Measurements from ENCODE around the gene KIF2C. TPM values are rescaled to one million over a fixed set of nuclear protein-coding genes. Genes with fewer than 3 reads are reported as not detected.
A peak's percentile ranks its signal among the peaks of the same experiment; 100 is the strongest.

The KIF2C gene
- total and polyA plus RNA-seq, 7 experiments from 2014 or later, result 0.32 to 69.3 (median 0.82) TPM; not detected in 1

GRCh38 chr1:44721485-44722361 is 17.9 kb upstream of the KIF2C start:
- Histone ChIP-seq H3K27me3 (ENCODE audit: control insufficient read depth in 2 of 2, insufficient read depth in 2 of 2, low read length in 2 of 2) (no peaks in the 10 kb centered on the region), H3K4me3 (ENCODE audit: low read length) (peak overlapping the region; percentile 15), H3K36me3 (ENCODE audit: control insufficient read depth in 2 of 3, insufficient read depth in 3 of 3, low read length in 3 of 3) (no peaks in the 10 kb centered on the region), H3K9me3 (ENCODE audit: control insufficient read depth in 2 of 3, low read length in 3 of 3) (no peaks in the 10 kb centered on the region), H3K4me1 (ENCODE audit: control insufficient read depth in 2 of 2, insufficient read depth in 2 of 2, low read length in 2 of 2) (peaks cover 26 to 73% of the 10 kb centered on the region in 2 donors), H3K27ac (ENCODE audit: low read depth, low read length) (peak overlapping the region; percentile 64)
- Mint-ChIP-seq H3K4me1 (peaks cover 52 to 85% (median 74%) of the 10 kb centered on the region in 7 donors), H3K9me3 (peaks cover 0 to 4% (median 0%) of the 10 kb centered on the region in 11 donors), H3K36me3 (peaks cover 0 to 6% (median 0%) of the 10 kb centered on the region in 5 donors), H3K4me3 (peak overlapping the region; percentile 53 to 87 (median 80)), H3K27ac (peak overlapping the region; percentile 74 to 98 (median 95)), H3K27me3 (no peaks in the 10 kb centered on the region)
- CTCF ChIA-PET, result interaction anchor here (0.6 to 8.9 kb wide), 4 partner anchors 8 to 54 kb away, joined by 3 to 55 read pairs (median 4); partner anchors contain the start of gene RNU5D-1
- DNase-seq (peak in 8 of 9 donors; percentile 62 to 84 (median 72)), ATAC-seq (peak; percentile 92)
- intact Hi-C loops (cut with micrococcal nuclease), result loop anchor here (1.0 to 5.0 kb wide), 4 partner anchors 10 to 619 kb away; partner anchors contain the start of genes RNU5D-1 (in 2 of the 2), ARMH1 (in 1 of the 2), EIF2B3 (in 1 of the 2) and MUTYH (in 1 of the 2)
- POLR2A ChIA-PET, result interaction anchor here (0.5 to 14.5 kb wide), 45 partner anchors 8 to 863 kb away, joined by 3 to 239 read pairs (median 5); partner anchors contain the start of genes ARMH1, BTBD19, CCDC163 and DYNLT4

DNA sequence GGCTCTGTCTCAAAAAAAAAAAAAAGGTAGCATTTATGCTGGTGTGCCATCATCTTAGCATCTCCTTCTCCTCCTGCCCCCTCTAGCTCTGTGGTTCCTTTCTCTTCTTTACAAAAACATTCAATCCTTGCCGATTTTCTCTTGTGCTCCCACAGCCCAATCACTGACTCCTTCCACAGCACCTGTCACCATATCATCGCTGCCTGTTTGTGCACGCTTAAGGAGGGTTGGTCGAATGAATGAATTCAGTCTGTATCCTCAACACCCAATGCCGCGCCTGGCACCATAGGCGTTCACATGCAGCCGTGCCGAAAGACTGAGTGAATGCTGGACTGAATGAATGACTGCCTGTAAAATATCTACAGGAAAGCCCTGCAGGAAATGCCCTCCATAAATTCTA is 16.6 kb upstream of the KIF2C start:
- intact Hi-C loops (cut with micrococcal nuclease), result loop anchor here in 1 of 2 donors (1.0 to 5.0 kb wide), 3 partner anchors 16 to 264 kb away; partner anchors contain the start of genes ARMH1, EIF2B3, KIF2C and TMEM53
- ChIA-PET CTCF (no interaction called here), POLR2A (interaction anchor here (0.6 to 14.5 kb wide), 10 partner anchors 7 to 799 kb away, joined by 3 to 239 read pairs (median 10); partner anchors contain the start of genes ARMH1, BTBD19, DYNLT4 and PLK3)
- ATAC-seq (no peak), DNase-seq (peak in 5 of 9 donors; percentile 17 to 41 (median 29))
- Histone ChIP-seq H3K4me3 (ENCODE audit: low read length) (peak overlapping the region; percentile 60), H3K36me3 (ENCODE audit: control insufficient read depth in 2 of 3, insufficient read depth in 3 of 3, low read length in 3 of 3) (no peaks in the 10 kb centered on the region), H3K4me1 (ENCODE audit: control insufficient read depth in 2 of 2, insufficient read depth in 2 of 2, low read length in 2 of 2) (peaks cover 23 to 64% of the 10 kb centered on the region in 2 donors), H3K27me3 (ENCODE audit: control insufficient read depth in 2 of 2, insufficient read depth in 2 of 2, low read length in 2 of 2) (no peaks in the 10 kb centered on the region), H3K27ac (ENCODE audit: low read depth, low read length) (peak overlapping the region; percentile 72), H3K9me3 (ENCODE audit: control insufficient read depth in 2 of 3, low read length in 3 of 3) (no peaks in the 10 kb centered on the region)
- Mint-ChIP-seq H3K4me1 (peaks cover 51 to 82% (median 68%) of the 10 kb centered on the region in 7 donors), H3K27me3 (no peaks in the 10 kb centered on the region), H3K27ac (peak overlapping the region; percentile 73 to 99 (median 94)), H3K9me3 (peaks cover 0 to 4% (median 0%) of the 10 kb centered on the region in 11 donors), H3K36me3 (peaks cover 0 to 6% (median 0%) of the 10 kb centered on the region in 5 donors), H3K4me3 (peak overlapping the region; percentile 72 to 93 (median 83))

DNA sequence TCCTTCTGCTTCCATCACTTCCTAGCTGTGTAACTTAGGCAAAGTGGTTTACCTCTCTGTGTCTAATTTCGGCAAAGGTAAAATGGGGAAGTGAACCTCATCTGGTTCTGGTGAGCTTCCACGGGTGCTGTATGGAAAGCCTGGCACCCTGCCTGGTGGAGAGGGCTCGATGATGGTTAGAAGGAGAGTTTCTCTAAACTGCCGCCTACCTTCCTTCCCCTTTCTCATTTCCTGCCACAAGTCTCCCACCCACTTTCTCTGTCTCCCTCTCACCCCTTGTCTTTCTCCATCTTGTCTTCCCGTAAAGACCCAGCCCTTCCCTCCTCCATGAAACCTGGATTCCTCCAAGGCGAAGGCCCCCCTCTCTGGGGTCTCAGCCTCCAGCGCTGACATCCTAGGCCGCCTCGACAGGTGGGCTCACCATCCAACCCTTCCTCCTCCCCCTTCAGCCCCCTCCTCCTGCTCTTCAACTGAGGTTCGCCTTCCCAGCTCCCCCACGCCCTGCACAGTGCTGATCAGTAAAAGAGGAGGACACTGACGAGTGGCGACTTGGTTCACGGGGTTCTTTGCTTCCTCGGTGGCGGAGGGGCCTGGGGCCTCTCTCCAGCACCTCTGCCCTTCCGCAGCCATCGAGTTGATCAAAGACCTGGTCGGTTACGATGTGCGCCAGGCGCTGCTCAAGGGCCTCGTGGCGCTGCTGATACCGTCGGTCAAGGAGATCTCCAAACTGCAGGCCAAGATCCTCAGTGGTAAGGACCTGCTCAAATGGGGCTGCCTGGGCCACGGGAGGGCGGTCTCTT is 15.9 kb upstream of the KIF2C start:
- Mint-ChIP-seq H3K27ac (peak overlapping the region; percentile 73 to 99 (median 94)), H3K4me1 (peaks cover 47 to 79% (median 65%) of the 10 kb centered on the region in 7 donors), H3K9me3 (peaks cover 0 to 4% (median 0%) of the 10 kb centered on the region in 11 donors), H3K27me3 (no peaks in the 10 kb centered on the region), H3K4me3 (peak overlapping the region; percentile 72 to 93 (median 83)), H3K36me3 (peaks cover 0 to 6% (median 0%) of the 10 kb centered on the region in 5 donors)
- H3K36me3 ChIP-seq (ENCODE audit: control insufficient read depth in 2 of 3, insufficient read depth in 3 of 3, low read length in 3 of 3), result no peaks in the 10 kb centered on the region
- DNase-seq (peak in 6 of 9 donors; percentile 20 to 46 (median 30)), ATAC-seq (no peak)
- peaks cover 23 to 59% of the 10 kb centered on the region in 2 donors for H3K4me1 ChIP-seq (ENCODE audit: control insufficient read depth in 2 of 2, insufficient read depth in 2 of 2, low read length in 2 of 2)
- POLR2A ChIA-PET, result interaction anchor here (0.6 to 14.5 kb wide), 14 partner anchors 6 to 798 kb away, joined by 3 to 239 read pairs (median 4); partner anchors contain the start of genes BEST4, BTBD19, DYNLT4 and HECTD3
- H3K27me3 ChIP-seq (ENCODE audit: control insufficient read depth in 2 of 2, insufficient read depth in 2 of 2, low read length in 2 of 2), result no peaks in the 10 kb centered on the region
- no peaks in the 10 kb centered on the region for H3K9me3 ChIP-seq (ENCODE audit: control insufficient read depth in 2 of 3, low read length in 3 of 3)
- intact Hi-C loops (cut with micrococcal nuclease), result loop anchor here in 1 of 2 donors (1.0 to 5.0 kb wide), 3 partner anchors 16 to 264 kb away; partner anchors contain the start of genes ARMH1, EIF2B3, KIF2C and TMEM53
- CTCF ChIA-PET, result interaction anchor here (0.5 kb wide), 1 partner anchor 96 kb away, joined by 3 read pairs; no protein-coding TSS in a partner anchor
- H3K4me3 ChIP-seq (ENCODE audit: low read length), result peak overlapping the region; percentile 60
- peak overlapping the region; percentile 72 for H3K27ac ChIP-seq (ENCODE audit: low read depth, low read length)

DNA sequence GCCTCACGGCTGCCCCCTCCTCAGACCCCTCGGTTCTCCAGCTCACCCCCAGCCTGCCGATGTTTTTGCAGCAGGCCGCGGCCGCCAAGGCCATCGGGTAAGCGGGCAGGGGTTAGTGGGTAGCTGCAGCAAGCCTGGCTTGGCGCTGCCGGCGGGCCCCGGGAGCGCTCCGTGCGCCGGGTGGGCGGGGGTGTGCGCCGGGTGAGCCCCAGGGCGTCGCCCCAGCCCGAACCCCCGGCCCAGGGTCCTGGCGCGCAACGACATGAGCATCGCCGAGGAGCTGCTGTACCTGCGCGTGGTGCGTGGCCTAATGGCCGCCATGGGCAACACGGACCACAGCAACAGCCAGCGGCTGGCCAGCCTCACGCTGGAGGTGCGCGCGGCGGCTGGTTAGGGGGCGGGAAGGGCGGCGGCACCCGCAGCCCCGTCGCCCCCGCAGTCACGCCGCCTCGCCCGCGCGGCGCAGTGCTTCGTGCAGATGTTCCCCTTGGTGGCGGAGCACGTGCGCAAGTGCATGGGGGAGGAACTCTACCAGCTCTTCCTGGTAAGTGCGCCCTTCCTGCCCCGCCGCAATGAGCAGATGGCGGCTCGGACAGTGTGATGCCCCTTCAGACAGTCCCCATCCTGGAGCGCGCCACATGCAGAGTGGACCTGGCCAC is 15.2 kb upstream of the KIF2C start:
- H3K27ac Mint-ChIP-seq, result peak overlapping the region in 8 of 9 donors; percentile 39 to 97 (median 90)
- no peaks in the 10 kb centered on the region for H3K27me3 Mint-ChIP-seq
- peak overlapping the region; percentile 72 for H3K27ac ChIP-seq (ENCODE audit: low read depth, low read length)

GRCh38 chr1:44724955-44725698 is 14.5 kb upstream of the KIF2C start:
- peak overlapping the region; percentile 39 to 93 (median 87) for H3K27ac Mint-ChIP-seq
- peaks cover 0 to 6% (median 0%) of the 10 kb centered on the region in 5 donors for H3K36me3 Mint-ChIP-seq
- intact Hi-C loops (cut with micrococcal nuclease), result loop anchor here in 1 of 2 donors (5.0 kb wide), 1 partner anchor 262 kb away; the partner anchor contains the start of gene EIF2B3
- H3K4me3 Mint-ChIP-seq, result peak overlapping the region; percentile 54 to 88 (median 77)
- H3K27me3 Mint-ChIP-seq, result no peaks in the 10 kb centered on the region
- Histone ChIP-seq H3K4me1 (ENCODE audit: control insufficient read depth in 2 of 2, insufficient read depth in 2 of 2, low read length in 2 of 2) (peaks cover 24 to 49% of the 10 kb centered on the region in 2 donors), H3K27ac (ENCODE audit: low read depth, low read length) (peak overlapping the region; percentile 72), H3K9me3 (ENCODE audit: control insufficient read depth in 2 of 3, low read length in 3 of 3) (no peaks in the 10 kb centered on the region), H3K4me3 (ENCODE audit: low read length) (no peak overlapping the region), H3K36me3 (ENCODE audit: control insufficient read depth in 2 of 3, insufficient read depth in 3 of 3, low read length in 3 of 3) (no peaks in the 10 kb centered on the region), H3K27me3 (ENCODE audit: control insufficient read depth in 2 of 2, insufficient read depth in 2 of 2, low read length in 2 of 2) (no peaks in the 10 kb centered on the region)
- CTCF ChIA-PET, result no interaction called here
- no peak for ATAC-seq
- H3K4me1 Mint-ChIP-seq, result peaks cover 43 to 73% (median 61%) of the 10 kb centered on the region in 7 donors
- DNase-seq, result no peak
- H3K9me3 Mint-ChIP-seq, result peaks cover 0 to 4% (median 0%) of the 10 kb centered on the region in 11 donors
- POLR2A ChIA-PET, result interaction anchor here (0.6 to 9.5 kb wide), 9 partner anchors 8 to 1437 kb away, joined by 3 to 239 read pairs (median 4); partner anchors contain the start of genes BEST4, BTBD19, HECTD3 and PLK3

More for the DNA sequence above, 15.2 kb upstream of the KIF2C start:
- Histone ChIP-seq H3K27me3 (ENCODE audit: control insufficient read depth in 2 of 2, insufficient read depth in 2 of 2, low read length in 2 of 2) (no peaks in the 10 kb centered on the region), H3K9me3 (ENCODE audit: control insufficient read depth in 2 of 3, low read length in 3 of 3) (no peaks in the 10 kb centered on the region), H3K4me3 (ENCODE audit: low read length) (peak overlapping the region; percentile 60), H3K4me1 (ENCODE audit: control insufficient read depth in 2 of 2, insufficient read depth in 2 of 2, low read length in 2 of 2) (peaks cover 23 to 52% of the 10 kb centered on the region in 2 donors), H3K36me3 (ENCODE audit: control insufficient read depth in 2 of 3, insufficient read depth in 3 of 3, low read length in 3 of 3) (no peaks in the 10 kb centered on the region)
- H3K36me3 Mint-ChIP-seq, result peaks cover 0 to 6% (median 0%) of the 10 kb centered on the region in 5 donors
- peaks cover 45 to 78% (median 65%) of the 10 kb centered on the region in 7 donors for H3K4me1 Mint-ChIP-seq
- intact Hi-C loops (cut with micrococcal nuclease), result loop anchor here in 1 of 2 donors (5.0 kb wide), 1 partner anchor 263 kb away; the partner anchor contains the start of gene EIF2B3
- H3K9me3 Mint-ChIP-seq, result peaks cover 0 to 4% (median 0%) of the 10 kb centered on the region in 11 donors
- DNase-seq (no peak), ATAC-seq (no peak)
- peak overlapping the region in 9 of 10 donors; percentile 54 to 88 (median 77) for H3K4me3 Mint-ChIP-seq
- ChIA-PET CTCF (interaction anchor here (0.5 kb wide), 1 partner anchor 95 kb away, joined by 3 read pairs; no protein-coding TSS in a partner anchor), POLR2A (interaction anchor here (0.7 to 14.5 kb wide), 11 partner anchors 6 to 579 kb away, joined by 3 to 239 read pairs (median 4); partner anchors contain the start of genes BEST4, BTBD19, DYNLT4 and HECTD3)
